GM19099 (cell line): ENCODE data around the gene MAGEC2.

Source experiments
- POLR2A ChIP-seq: IDR thresholded peaks from 3 replicates; pipeline ENCODE4 v1.6.1; 2011; ENCODE audit warnings: low read depth; ENCODE audit not compliant: insufficient read length; ENCODE audit errors: extremely low read depth

The MAGEC2 gene

GRCh38 chrX:142204522-142205433 lies at the start of gene MAGEC2:
Gene MAGEC2, minus strand, starts transcription at chrX:142205290. Its CDS starts 1,303 bp downstream, at chrX:142203987.
- no peak for TF ChIP-seq POLR2A

DNA sequence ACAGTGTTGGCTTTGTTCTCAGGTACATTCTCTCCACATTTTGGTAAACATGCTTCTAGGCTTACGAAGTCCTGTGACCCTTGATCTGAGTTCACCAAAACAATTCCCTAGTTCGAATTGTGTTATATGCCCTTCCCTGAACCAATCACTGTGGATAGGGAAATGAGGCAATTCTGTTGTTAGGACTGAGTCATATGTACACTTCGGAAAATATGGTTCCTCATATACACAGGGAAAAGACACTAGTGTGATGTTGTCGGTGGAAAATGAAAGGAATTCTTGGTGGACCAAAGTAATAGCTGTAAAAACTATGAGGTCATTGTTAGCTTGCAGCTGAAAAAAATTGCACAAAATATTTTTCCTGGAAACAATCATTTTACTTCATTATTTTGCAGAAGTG lies 46.6 kb upstream of the MAGEC2 start:
- TF ChIP-seq POLR2A: no peak

DNA sequence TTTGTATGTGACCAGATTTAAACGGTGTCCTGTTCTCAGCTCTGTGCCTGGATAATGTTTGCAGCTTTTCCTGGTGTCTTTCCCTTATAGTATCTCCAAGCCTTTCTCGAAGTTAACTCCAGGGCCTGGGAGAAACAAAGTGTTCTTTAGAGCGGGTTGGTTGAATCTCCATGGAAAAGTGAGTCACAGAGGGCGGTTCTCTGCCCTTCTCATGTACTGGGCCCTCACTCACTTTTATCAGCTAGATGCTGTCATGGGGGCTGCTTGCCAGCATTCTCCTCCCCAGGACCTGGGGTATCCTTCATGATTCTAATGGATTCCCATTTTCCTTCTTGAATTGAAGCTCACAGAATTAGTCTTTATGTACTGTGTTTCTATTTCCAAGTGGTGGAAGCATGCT lies 46.1 kb upstream of the MAGEC2 start:
- no peak for TF ChIP-seq POLR2A

GRCh38 chrX:142250502-142250901 lies 45.4 kb upstream of the MAGEC2 start:
- TF ChIP-seq POLR2A: no peak

DNA sequence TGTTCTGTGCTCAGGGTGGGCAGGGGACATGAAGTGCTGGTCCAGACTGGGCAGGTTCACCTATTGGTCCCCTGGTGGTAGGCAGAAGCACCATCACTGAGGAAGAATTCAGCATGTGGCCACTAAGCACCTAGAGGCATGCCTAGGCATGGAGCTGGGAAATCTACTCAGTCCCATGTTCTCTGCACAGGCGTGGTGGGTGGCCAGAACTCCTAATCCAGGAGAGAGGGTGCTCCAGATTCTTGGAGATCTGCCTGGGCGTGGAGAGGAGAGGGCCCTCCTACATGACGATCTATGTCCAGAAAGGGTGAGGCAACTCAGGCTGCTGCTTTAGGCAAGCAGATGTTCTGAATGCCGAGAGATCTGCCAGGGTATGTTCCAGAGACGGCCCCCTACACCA lies 44.6 kb upstream of the MAGEC2 start:
- TF ChIP-seq POLR2A: no peak

GRCh38 chrX:142244568-142244967 lies 39.5 kb upstream of the MAGEC2 start:
- no peak for TF ChIP-seq POLR2A

- no peak for TF ChIP-seq POLR2A
These were observed 33.4 kb upstream of the MAGEC2 start for GRCh38 chrX:142238536-142238935.

DNA sequence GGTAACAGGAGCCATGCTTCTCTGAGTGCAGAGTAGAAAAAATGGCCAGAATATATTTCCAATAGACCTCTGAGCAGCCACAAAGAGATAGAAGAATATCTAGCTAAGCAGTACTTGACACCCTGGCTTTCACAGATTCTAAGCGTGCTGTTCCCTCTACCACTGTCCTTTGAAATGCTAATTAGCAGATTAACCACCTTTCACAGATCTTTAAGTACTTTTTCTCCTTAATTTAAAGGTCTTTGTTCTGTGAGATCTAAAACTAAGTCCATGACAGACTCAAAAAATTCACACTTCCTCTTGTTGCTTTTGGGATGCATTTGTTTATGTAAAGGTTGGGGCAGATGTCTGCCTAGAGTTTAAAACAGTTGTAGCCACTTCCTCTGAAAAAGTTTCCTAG lies 28.3 kb upstream of the MAGEC2 start:
- TF ChIP-seq POLR2A: no peak

DNA sequence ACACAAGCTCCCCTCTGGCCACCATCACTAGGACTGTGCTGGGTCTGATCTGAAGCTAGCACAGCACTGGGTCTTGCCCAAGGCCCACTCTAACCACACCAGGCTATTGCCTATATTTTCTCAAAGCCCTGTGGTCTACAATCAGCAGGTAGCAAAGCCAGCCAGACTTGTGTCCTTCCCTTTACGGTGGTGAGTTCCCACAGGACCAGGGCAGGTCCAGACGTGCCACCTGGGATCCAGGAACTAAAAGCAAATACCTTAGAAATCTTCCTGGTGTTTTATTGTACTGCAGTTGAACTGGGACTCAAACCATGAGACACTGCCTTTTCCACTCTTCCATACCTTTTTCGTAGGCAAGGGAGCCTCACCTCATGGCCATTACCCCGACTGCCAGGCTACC lies 9.0 kb upstream of the MAGEC2 start:
- no peak for TF ChIP-seq POLR2A

- no peak for TF ChIP-seq POLR2A
These were observed 4.0 kb downstream of the MAGEC2 start for GRCh38 chrX:142201113-142201512.

DNA sequence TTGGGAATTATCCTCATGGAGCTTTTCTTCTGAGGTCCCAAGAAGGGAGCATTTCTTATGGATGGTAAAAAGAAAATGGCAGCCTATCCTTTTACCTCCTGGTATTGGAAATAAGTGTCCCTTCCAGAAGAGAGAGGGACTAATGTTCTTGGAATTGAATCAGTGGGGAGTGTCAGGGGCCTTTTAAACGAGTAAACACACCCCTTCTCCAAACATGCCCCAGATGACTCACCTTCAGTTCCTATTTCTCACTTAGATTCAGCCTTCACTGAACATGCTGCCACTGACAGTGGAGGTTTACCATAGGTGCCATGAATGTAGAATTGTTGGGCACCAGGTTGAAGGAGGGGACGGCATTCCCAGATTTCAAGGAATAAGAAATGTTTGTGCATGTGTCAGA lies 19.0 kb downstream of the MAGEC2 start:
- TF ChIP-seq POLR2A: no peak

GRCh38 chrX:142184756-142185602 lies 20.1 kb downstream of the MAGEC2 start:
- no peak for TF ChIP-seq POLR2A

DNA sequence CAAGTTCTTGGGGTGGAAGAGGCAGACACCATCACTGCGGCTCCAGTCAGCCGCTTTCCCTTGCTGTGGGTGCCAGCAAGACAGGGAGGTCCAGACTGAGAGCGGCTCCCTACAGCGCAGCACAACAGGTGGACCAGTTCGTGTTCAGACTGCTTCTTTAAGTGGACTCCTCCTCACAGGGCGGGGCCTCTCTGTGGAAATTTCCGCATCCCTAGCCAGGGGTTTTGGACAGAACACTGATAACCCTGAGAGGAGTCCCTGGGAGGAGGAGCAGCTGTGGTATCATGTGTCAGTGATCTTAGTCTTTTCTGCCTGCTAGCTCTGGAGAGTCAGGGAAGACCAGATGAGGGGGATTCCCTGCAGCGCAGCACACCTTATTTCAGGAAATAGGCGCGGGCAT lies 48.5 kb downstream of the MAGEC2 start:
- no peak for TF ChIP-seq POLR2A
